HG03457 (cell line): Measurements from ENCODE around the gene PDE12.
A peak's percentile ranks its signal among the peaks of the same experiment; 100 is the strongest.
"Not testable (repeated sequence)": the region's sequence is repeated elsewhere in the genome, so short reads cannot be mapped to it uniquely, and the experiment has no call there.

Source experiments
- ATAC-seq: cut with Tn5 transposase; IDR thresholded peaks from one replicate; pipeline ENCODE4 v1.9.1; 2021; ENCODE audit warnings: moderate number of reproducible peaks; ENCODE audit not compliant: unreplicated experiment

Gene PDE12

DNA sequence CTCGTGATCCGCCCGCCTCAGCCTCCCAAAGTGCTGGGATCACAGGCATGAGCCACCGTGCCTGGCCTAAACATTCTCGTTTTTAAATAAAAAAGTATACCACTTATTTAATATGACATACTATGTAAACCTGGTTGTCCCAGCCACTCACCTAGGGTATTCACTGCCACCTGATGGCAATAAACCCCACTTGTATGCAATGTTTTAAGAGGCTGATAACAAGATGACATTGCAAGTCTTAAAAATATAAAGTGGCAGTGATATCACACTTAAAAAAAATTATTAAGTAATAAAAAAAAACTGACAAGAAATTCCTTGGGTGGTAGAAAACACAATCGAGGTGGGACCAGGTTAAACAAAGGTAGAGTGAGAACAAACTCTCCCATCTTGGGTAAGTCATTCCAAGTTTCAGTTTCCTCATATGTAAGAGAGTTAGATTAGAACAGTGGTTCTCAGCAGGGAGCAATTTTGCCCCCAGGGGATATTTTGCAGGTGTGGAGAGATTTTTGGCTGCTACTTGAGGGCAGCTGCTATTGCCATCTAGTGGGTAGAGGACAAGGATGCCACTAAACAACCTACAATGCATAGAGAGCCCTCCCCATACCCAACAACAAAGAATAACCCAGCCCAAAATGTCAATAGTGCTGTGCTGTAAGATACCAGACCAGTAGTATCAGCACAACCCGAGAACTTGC, 26.5 kb downstream of the PDE12 start:
- ATAC-seq = no peak

DNA sequence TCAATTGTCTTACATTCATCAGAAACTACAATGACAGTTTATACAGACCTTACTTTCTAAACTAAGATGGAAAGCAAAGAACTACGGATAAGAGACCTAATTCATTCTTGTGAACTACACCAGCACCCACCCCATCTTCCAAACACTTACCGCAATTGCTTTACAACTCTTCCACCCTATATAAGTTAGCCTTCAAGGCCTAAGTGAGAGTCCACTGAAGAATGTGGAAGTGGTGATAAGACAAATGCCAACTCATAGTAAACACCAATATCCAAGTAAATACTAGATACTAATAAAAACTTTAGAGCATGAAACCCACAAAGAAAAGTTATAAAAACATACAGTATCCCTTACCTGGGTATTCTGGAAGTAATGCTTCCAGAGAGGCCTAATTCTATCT, 27.5 kb downstream of the PDE12 start:
- no peak for ATAC-seq

DNA sequence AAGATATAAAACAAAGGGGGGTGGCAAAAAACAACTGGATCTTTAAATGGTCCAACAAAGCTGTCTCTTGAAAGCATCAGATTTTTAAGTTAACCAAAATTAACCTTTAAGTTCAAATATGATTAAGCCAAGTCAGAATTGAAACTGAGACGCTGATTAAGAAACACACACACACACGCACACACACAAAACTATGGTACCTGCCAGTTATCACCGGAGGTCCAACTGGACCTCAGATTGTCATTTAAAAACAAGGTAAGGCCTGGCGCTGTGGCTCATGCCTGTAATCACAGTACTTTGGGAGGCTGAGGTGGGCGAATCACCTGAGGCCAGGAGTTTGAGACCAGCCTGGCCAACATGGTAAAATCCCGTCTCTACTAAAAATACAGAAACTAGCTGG, 30.7 kb downstream of the PDE12 start:
- no peak for ATAC-seq

DNA sequence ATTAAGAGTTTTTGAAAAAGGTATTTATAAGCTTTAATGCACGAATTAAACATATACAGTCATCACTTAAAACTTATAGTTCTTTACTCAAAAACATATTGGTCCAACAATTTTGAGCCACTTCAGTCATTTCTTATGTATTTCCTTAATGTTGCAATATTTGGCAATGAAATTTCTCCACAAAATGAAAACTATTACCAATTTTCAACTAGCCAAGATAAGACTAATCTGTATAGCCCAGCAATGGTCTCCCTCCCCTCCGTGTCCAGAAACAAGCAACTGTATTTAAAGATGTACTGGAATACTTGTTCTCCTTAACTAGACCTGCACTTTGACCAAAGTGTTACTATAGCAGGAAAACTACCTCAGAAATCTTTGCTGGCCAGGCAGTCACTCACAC, 31.8 kb downstream of the PDE12 start:
- no peak for ATAC-seq

DNA sequence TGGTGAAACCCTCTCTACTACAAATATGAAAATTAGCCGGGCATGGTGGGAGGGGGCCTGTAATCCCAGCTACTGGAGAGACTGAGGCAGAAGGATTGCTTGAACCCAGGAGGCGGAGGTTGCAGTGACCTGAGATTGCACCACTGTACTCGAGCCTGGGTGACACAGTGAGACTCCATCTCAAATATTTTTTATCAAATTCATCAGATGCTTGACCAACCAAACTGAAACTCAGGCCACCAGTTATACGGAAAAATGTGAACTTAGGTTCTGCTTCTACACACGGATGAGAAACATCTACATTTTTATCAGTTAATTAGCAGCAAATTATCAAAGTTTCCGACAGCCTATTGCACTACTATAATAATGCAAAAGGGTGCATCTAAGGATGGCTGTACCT, 36.2 kb downstream of the PDE12 start:
- no peak for ATAC-seq

DNA sequence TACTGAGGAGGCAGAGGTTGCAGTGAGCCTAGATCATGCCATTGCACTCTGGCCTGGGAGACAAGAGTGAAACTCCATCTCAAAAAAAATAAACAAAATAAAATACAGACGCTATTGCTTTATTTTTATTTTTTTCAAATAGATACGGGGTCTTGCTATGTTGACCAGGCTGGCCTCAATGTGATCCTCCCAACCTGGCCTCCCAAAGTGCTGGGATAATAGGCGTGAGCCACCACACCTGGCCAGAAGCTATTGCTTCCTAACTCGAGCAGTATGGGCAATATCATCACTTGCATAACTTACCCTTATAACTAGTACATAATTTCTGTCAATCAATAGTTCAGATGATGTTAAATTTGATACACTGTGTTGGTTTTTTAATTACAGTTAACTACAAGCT, 38.1 kb downstream of the PDE12 start:
- no peak for ATAC-seq

DNA sequence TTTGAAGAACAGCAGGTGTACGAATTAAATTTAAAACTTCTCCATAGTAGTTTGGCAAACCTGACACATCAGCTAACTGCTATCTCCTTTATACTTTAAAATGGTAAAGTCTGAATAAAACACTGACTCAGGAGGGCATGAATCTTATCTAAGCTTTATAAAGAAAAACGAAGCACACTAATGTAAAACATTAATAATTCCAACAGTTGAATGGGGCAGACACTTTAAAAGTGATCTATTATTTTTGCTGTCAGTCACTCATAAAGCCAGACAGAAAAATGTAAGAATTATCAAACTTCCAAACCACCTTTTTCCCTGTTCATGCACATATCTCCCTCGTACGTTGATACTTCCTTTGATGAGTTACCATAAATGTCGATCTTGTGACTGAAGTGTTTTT, 38.5 kb downstream of the PDE12 start:
- ATAC-seq = no peak

DNA sequence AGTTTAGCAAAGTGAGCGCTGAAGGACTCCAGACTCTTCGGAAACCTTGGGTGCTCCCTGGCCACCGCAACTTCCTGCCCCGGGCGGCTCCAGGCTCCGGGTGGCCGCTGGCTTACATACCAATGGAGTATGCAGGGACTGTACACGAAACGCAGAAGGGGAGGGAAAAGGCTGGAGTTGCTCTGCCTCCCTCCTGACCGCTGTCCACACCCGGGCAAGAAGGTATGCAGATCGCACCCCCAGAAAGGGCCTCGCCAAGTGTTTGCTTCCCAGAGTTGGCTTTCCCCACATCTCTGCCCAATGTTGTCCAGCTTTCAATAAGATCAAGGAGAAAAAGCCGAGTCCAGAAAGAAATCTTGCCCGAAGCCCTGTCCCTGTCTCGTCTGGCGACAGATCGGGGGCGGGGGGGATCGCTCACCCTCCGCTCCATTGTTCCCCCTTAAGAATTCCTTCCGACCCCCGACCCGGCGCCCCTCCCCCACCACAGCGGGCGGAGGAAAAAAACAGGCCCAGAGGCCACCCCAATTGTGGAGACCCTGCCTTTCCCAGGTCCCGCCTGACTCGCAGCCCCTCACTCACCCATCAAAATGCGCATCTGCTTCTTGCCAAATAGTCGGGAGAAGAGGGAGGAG, 40.5 kb downstream of the PDE12 start:
- peak; percentile 0 for ATAC-seq

DNA sequence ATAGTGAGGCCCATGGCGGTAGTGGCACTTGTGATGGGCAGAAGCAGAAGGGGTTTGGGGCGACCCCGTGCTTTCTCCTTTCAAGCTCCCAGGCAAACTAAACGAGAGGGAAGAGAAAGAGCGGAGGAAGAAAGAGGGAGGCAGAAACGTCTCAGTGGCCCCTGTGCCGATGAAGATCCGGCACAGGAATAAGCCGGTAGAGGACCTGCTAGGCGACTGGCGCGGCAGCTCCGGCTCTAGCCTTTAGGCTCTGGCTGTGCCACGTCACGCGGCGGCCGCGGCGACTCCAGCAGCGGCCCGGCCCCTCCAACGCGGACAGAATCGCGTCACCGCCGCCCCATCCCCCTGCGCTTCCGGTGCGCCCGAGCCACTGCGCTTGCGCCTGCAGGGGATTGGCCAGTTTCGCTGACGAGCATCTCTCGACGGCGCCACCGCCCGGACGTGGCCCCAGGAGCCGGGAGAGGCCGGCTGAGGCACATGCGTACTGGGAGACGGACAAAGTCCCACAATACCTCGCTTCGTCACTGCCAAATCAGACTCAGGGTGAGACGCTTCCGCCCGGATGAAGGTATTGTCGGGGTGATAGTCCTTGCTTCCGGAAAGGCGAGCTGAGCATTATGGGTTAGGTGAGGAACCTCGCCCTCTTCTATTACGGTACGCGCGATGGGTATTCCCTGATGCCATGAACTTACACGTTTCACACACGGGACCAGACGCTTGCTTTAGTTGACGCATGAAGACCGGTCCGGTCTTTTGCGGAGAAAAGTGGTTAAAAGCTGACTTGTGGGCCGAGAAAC, 41.3 kb downstream of the PDE12 start, which contains the start of gene ARF4:
Gene ARF4, minus strand, starts transcription at position 218 of the 797 bp plus-strand sequence. Its CDS starts 204 bp downstream, at position 14.
- ATAC-seq = peak; percentile 93

DNA sequence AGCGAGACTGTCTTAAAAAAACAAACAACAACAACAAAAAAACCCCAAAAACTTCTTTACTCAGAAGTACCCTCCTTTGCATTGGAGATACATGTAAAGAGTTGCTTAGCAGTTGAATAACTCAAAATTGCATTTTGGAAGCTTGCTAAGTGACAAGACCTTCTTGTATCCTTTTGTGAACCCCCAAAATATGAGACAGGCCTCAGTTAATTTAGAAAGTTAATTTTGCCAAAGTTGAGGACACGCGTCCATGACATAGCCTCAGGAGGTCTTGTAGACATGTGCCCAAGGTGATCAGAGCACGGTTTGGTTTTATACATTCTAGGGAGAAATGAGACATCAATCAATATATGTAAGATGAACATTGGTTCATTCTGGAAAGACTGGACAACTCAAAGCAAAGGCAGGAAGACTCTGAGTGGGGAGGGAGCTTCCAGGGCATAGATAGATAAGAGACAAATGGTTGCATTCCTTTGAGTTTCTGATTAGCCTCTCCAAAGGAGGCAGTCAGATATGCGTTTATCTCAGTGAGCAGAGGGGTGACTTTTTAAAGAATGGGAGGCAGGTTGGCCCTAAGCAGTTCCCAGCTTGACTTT, 42.8 kb downstream of the PDE12 start:
- ATAC-seq = no peak

DNA sequence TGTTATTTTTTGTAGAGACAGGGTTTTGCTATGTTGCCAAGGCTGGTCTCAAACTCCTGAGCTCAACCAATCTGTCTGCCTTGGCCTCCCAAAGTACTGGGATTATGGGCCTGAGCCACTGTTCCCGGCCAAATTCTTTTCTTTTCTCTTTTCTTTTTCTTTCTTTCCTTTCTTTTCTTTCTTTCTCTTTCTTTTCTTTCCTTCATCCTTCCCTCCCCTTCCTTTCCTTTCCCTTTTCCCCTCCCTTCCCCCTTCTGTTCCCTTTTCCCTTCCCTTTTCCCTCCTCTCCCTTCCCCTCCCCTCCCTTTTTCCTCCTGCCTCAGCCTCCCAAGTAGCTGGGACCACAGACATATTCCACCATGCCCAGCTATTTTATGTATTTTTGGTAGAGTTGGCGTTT, 44.1 kb downstream of the PDE12 start:
- no peak for ATAC-seq

DNA sequence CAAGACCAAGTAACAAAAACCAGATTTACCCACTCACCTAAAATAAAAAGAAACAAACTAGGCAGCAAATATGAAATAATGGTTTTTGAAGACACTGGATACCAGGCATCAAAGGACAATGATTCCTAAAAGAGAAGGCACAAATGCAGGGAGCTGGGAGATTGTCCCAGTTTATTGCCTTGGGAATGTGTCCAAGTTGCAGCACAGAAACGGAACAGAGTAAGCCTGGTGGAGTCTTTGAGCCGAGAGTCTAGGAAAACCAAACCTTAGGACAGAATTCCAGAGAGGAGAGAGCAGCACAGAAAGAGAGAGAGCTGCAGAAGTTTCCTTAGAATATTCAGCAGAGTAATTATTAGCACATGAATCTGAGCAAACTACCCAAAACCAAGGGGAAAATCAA, 48.9 kb downstream of the PDE12 start:
- no peak for ATAC-seq

DNA sequence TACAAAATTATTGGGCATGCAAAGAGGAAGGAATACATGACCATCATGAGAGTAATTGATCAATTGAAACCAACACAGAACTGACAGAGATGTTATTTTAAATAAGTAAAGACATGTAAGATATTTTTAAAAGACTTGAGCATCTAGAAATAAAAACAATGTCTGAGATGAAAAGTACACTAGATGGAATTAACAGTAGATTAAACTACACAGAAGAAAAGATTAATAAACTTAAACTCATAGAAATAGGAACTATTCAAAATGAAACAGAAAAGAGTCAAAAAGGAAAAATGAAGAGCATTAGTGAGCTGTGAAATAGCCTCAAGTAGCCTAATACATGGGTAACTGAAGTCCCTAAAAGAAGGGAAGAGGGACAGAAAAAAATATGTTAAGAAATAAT, 49.6 kb downstream of the PDE12 start:
- no peak for ATAC-seq

DNA sequence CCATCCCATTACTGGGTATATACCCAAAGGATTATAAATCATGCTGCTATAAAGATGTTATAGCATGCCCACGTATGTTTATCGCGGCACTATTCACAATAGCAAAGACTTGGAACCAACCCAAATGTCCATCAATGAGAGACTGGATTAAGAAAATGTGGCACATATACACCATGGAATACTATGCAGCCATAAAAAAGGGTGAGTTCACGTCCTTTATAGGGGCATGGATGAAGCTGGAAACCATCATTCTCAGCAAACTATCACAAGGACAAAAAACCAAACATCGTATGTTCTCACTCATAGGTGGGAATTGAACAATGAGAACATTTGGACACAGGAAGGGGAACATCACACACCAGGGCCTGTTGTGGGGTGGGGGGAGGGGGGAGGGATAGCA, 55.8 kb downstream of the PDE12 start:
- not testable (repeated sequence) for ATAC-seq

DNA sequence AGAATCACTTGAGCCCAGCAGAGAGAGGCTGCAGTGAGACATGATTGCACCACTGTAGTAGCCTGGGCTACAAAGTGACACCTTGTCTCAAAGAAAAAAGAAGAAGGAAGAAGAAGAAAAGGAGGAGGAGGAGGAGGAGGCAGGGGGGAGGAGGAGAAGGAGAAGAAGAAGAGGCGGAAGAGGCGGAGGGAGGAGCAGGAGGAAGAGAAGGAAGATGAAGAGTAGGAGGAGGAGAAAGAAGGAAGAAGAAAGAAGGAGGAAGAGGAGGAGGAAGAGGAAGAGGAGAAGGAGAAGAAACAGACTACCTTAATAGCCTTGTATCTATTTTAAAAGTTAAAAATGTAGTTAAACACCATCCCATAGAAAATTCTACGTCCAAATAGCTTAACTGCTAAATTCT, 60.2 kb downstream of the PDE12 start:
- no peak for ATAC-seq
